ENCODE data around the gene RHEB.
A peak's percentile ranks its signal among the peaks of the same experiment; 100 is the strongest.

RHEB gene

DNA sequence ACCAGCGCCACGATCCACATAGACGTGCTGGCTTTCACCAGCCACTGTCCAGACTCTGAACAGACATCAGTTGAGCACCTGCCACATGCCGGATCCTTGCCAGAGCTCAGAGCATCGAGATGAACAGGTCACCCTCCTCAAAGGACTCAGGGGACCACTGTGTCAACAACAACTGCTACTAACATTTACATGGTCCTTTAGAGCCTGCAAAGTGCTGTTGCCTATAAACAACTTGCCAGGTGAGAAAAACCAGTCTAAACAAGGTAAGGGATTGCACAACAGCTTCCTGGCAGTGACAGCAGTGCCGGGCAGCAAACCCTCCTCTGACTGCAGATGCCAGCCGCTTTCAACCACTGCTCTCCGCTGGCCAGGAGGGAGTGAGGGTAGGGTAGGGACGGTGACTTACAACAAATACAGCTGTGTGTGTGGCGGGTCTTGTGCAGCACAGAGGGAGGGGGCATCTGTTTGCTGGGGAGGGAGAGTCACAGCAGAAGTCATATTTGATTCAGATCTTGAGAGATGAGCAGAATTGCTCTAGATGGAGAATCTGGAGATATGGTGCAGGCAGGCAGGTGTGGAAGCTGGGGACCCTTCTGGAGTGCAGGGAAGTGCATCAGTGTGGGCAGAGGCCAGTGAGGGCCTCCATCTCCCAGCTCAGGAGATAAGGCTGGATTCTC, 32.8 kb upstream of the RHEB start:
- TF ChIP-seq, protein P1, sequence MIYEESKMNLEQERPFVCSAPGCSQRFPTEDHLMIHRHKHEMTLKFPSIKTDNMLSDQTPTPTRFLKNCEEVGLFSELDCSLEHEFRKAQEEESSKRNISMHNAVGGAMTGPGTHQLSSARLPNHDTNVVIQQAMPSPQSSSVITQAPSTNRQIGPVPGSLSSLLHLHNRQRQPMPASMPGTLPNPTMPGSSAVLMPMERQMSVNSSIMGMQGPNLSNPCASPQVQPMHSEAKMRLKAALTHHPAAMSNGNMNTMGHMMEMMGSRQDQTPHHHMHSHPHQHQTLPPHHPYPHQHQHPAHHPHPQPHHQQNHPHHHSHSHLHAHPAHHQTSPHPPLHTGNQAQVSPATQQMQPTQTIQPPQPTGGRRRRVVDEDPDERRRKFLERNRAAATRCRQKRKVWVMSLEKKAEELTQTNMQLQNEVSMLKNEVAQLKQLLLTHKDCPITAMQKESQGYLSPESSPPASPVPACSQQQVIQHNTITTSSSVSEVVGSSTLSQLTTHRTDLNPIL (CRISPR knock-in tag; IDR thresholded peaks at IDR 0.05; ENCODE audit: low read depth): no peak
- TF ChIP-seq PPARA (CRISPR knock-in tag; IDR thresholded peaks at IDR 0.05; ENCODE audit: borderline replicate concordance) (no peak), ZFP3 (CRISPR knock-in tag; IDR thresholded peaks at IDR 0.05) (no peak), TOX (CRISPR knock-in tag; IDR thresholded peaks at IDR 0.05; ENCODE audit: borderline replicate concordance) (no peak), ISL1 (CRISPR knock-in tag; IDR thresholded peaks at IDR 0.05) (no peak)
- TF ChIP-seq, protein P2, sequence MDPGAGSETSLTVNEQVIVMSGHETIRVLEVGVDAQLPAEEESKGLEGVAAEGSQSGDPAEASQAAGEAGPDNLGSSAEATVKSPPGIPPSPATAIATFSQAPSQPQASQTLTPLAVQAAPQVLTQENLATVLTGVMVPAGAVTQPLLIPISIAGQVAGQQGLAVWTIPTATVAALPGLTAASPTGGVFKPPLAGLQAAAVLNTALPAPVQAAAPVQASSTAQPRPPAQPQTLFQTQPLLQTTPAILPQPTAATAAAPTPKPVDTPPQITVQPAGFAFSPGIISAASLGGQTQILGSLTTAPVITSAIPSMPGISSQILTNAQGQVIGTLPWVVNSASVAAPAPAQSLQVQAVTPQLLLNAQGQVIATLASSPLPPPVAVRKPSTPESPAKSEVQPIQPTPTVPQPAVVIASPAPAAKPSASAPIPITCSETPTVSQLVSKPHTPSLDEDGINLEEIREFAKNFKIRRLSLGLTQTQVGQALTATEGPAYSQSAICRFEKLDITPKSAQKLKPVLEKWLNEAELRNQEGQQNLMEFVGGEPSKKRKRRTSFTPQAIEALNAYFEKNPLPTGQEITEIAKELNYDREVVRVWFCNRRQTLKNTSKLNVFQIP (CRISPR knock-in tag; IDR thresholded peaks at IDR 0.05; ENCODE audit: borderline replicate concordance, low read depth): no peak
- TF ChIP-seq, protein P3, sequence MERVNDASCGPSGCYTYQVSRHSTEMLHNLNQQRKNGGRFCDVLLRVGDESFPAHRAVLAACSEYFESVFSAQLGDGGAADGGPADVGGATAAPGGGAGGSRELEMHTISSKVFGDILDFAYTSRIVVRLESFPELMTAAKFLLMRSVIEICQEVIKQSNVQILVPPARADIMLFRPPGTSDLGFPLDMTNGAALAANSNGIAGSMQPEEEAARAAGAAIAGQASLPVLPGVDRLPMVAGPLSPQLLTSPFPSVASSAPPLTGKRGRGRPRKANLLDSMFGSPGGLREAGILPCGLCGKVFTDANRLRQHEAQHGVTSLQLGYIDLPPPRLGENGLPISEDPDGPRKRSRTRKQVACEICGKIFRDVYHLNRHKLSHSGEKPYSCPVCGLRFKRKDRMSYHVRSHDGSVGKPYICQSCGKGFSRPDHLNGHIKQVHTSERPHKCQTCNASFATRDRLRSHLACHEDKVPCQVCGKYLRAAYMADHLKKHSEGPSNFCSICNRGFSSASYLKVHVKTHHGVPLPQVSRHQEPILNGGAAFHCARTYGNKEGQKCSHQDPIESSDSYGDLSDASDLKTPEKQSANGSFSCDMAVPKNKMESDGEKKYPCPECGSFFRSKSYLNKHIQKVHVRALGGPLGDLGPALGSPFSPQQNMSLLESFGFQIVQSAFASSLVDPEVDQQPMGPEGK (CRISPR knock-in tag; IDR thresholded peaks at IDR 0.05; ENCODE audit: borderline replicate concordance): no peak
- TF ChIP-seq, protein P4, sequence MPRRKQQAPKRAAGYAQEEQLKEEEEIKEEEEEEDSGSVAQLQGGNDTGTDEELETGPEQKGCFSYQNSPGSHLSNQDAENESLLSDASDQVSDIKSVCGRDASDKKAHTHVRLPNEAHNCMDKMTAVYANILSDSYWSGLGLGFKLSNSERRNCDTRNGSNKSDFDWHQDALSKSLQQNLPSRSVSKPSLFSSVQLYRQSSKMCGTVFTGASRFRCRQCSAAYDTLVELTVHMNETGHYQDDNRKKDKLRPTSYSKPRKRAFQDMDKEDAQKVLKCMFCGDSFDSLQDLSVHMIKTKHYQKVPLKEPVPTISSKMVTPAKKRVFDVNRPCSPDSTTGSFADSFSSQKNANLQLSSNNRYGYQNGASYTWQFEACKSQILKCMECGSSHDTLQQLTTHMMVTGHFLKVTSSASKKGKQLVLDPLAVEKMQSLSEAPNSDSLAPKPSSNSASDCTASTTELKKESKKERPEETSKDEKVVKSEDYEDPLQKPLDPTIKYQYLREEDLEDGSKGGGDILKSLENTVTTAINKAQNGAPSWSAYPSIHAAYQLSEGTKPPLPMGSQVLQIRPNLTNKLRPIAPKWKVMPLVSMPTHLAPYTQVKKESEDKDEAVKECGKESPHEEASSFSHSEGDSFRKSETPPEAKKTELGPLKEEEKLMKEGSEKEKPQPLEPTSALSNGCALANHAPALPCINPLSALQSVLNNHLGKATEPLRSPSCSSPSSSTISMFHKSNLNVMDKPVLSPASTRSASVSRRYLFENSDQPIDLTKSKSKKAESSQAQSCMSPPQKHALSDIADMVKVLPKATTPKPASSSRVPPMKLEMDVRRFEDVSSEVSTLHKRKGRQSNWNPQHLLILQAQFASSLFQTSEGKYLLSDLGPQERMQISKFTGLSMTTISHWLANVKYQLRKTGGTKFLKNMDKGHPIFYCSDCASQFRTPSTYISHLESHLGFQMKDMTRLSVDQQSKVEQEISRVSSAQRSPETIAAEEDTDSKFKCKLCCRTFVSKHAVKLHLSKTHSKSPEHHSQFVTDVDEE (CRISPR knock-in tag; IDR thresholded peaks at IDR 0.05): no peak
- peak; percentile 29 for ATAC-seq

DNA sequence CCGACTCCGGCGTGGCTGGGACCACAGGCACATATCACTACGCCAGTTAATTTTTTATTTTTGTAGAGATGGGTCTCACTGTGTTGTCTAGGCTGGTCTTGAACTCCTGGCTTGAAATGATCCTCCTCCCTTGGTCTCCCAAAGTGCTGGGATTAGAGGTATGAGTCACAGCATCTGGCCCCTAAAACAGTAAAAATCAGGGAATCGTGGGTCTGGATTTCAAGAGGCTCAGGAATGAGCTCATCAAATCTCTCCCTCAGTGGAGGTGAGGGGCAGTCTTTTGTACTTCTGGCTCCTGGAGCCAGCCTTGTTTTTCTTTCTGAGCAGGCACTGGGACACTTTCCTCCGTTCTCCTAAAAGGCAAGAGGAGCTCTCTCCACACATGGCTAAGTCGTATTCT, 32.1 kb upstream of the RHEB start:
- ATAC-seq: peak; percentile 6; the same call in 1 of the 3 replicates
- no peak for TF ChIP-seq BACH2 (CRISPR knock-in tag; IDR thresholded peaks at IDR 0.05; ENCODE audit: borderline replicate concordance)
- TF ChIP-seq, protein P5, sequence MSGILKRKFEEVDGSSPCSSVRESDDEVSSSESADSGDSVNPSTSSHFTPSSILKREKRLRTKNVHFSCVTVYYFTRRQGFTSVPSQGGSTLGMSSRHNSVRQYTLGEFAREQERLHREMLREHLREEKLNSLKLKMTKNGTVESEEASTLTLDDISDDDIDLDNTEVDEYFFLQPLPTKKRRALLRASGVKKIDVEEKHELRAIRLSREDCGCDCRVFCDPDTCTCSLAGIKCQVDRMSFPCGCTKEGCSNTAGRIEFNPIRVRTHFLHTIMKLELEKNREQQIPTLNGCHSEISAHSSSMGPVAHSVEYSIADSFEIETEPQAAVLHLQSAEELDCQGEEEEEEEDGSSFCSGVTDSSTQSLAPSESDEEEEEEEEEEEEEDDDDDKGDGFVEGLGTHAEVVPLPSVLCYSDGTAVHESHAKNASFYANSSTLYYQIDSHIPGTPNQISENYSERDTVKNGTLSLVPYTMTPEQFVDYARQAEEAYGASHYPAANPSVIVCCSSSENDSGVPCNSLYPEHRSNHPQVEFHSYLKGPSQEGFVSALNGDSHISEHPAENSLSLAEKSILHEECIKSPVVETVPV (CRISPR knock-in tag; IDR thresholded peaks at IDR 0.05): no peak
- TF ChIP-seq, protein P2 (CRISPR knock-in tag; IDR thresholded peaks at IDR 0.05; ENCODE audit: borderline replicate concordance, low read depth): no peak
- no peak for TF ChIP-seq SNAI2 (CRISPR knock-in tag; IDR thresholded peaks at IDR 0.05)
- no peak for TF ChIP-seq ZNF70 (CRISPR knock-in tag; IDR thresholded peaks at IDR 0.05)
- TF ChIP-seq, protein P4 (CRISPR knock-in tag; IDR thresholded peaks at IDR 0.05): no peak
- no peak for TF ChIP-seq PPARA (CRISPR knock-in tag; IDR thresholded peaks at IDR 0.05; ENCODE audit: borderline replicate concordance)
- TF ChIP-seq OSR1 (CRISPR knock-in tag; IDR thresholded peaks at IDR 0.05): no peak
- no peak for TF ChIP-seq CSDC2 (CRISPR knock-in tag; IDR thresholded peaks at IDR 0.05)
- no peak for TF ChIP-seq ESRRG (CRISPR knock-in tag; IDR thresholded peaks at IDR 0.05)
- no peak for TF ChIP-seq TOX (CRISPR knock-in tag; IDR thresholded peaks at IDR 0.05; ENCODE audit: borderline replicate concordance)
- no peak for TF ChIP-seq ZNF8 (CRISPR knock-in tag; IDR thresholded peaks at IDR 0.05)
- TF ChIP-seq, protein P1 (CRISPR knock-in tag; IDR thresholded peaks at IDR 0.05; ENCODE audit: low read depth): no peak
- TF ChIP-seq ZFP30 (CRISPR knock-in tag; IDR thresholded peaks at IDR 0.05): no peak
- TF ChIP-seq RARB (CRISPR knock-in tag; IDR thresholded peaks at IDR 0.05): no peak
